ENCODE data around the gene TFDP2.

Gene TFDP2

DNA sequence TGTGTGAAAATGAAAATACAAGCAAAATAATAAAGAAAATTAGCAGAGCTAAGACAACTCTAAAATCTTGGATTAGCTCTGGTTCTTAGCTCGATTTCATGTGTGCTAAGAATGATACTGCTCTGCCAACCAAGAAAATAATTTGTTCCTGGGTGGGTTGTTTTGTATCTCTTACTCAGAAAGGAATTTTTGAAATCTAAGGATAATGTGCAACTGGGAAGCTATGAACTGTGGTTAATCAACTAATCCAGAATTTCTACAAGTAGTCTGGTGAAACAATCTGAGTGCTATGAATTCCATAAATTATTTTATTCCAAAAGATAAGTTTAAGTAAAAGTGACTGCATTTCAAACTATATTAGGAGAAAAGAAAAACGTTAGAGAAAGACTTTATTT, 92.0 kb downstream of the TFDP2 start:
- no peak for DNase-seq (ENCODE audit: low read depth in 1 of 2, low spot score in 1 of 2)
- Histone ChIP-seq H3K27me3 (ENCODE audit: insufficient read depth, poor library complexity, severe bottlenecking) (no peaks in the 10 kb centered on the region), H3K27ac (replicated peaks) (no peak overlapping the region), H3K4me3 (replicated peaks; ENCODE audit: insufficient read depth, low read length) (no peak overlapping the region)
- TF ChIP-seq GABPA (IDR thresholded peaks at IDR 0.05; ENCODE audit: low read depth) (no peak), SPI1 (IDR thresholded peaks at IDR 0.05; ENCODE audit: borderline replicate concordance, low read depth) (no peak), CTCF (IDR thresholded peaks at IDR 0.05; ENCODE audit: insufficient read depth, low read length) (no peak), POLR2AphosphoS5 (IDR thresholded peaks at IDR 0.05; ENCODE audit: low read depth) (no peak)
- TF ChIP-seq, protein P1, sequence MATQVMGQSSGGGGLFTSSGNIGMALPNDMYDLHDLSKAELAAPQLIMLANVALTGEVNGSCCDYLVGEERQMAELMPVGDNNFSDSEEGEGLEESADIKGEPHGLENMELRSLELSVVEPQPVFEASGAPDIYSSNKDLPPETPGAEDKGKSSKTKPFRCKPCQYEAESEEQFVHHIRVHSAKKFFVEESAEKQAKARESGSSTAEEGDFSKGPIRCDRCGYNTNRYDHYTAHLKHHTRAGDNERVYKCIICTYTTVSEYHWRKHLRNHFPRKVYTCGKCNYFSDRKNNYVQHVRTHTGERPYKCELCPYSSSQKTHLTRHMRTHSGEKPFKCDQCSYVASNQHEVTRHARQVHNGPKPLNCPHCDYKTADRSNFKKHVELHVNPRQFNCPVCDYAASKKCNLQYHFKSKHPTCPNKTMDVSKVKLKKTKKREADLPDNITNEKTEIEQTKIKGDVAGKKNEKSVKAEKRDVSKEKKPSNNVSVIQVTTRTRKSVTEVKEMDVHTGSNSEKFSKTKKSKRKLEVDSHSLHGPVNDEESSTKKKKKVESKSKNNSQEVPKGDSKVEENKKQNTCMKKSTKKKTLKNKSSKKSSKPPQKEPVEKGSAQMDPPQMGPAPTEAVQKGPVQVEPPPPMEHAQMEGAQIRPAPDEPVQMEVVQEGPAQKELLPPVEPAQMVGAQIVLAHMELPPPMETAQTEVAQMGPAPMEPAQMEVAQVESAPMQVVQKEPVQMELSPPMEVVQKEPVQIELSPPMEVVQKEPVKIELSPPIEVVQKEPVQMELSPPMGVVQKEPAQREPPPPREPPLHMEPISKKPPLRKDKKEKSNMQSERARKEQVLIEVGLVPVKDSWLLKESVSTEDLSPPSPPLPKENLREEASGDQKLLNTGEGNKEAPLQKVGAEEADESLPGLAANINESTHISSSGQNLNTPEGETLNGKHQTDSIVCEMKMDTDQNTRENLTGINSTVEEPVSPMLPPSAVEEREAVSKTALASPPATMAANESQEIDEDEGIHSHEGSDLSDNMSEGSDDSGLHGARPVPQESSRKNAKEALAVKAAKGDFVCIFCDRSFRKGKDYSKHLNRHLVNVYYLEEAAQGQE (IDR thresholded peaks at IDR 0.05; ENCODE audit: insufficient replicate concordance, low read depth) = no peak

DNA sequence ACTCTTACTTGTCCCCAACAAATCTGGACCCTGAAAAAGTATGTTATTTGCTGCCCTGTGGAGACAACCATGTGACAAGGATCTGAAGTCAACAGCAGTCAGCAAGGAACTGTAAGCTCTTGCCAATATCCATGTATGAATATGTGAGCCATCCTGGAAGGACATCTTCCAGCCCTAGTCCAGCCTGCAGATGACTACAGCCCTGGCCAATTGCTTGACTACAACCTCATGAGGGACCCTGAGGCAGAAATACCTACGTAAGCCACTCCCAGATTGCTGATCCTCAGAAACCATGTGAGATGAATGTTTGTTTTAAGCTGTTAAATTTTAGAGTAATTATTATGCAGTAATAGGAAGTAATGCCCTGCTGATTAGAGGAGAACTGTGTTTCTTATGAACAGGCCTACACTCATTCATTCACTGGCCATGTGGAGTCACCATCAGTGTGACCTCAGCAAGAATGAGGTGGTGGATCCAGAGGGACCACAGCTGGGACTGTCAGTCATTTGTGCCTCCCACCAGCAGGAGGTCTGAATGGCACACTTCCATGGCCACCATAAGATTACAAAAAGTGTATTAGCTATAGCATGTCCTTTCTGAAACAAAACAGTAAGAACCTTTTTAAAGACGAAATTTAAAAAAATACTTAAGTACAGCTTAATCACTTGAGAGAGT, 92.6 kb downstream of the TFDP2 start:
- Histone ChIP-seq H3K27me3 (ENCODE audit: insufficient read depth, poor library complexity, severe bottlenecking) (no peaks in the 10 kb centered on the region), H3K27ac (replicated peaks) (no peak overlapping the region), H3K4me3 (replicated peaks; ENCODE audit: insufficient read depth, low read length) (no peak overlapping the region)
- no peak for DNase-seq (ENCODE audit: low read depth in 1 of 2, low spot score in 1 of 2)
- TF ChIP-seq CTCF (IDR thresholded peaks at IDR 0.05; ENCODE audit: insufficient read depth, low read length) (no peak), GABPA (IDR thresholded peaks at IDR 0.05; ENCODE audit: low read depth) (no peak), POLR2AphosphoS5 (IDR thresholded peaks at IDR 0.05; ENCODE audit: low read depth) (no peak), SPI1 (IDR thresholded peaks at IDR 0.05; ENCODE audit: borderline replicate concordance, low read depth) (no peak)
- TF ChIP-seq, protein P1 (IDR thresholded peaks at IDR 0.05; ENCODE audit: insufficient replicate concordance, low read depth) = no peak

DNA sequence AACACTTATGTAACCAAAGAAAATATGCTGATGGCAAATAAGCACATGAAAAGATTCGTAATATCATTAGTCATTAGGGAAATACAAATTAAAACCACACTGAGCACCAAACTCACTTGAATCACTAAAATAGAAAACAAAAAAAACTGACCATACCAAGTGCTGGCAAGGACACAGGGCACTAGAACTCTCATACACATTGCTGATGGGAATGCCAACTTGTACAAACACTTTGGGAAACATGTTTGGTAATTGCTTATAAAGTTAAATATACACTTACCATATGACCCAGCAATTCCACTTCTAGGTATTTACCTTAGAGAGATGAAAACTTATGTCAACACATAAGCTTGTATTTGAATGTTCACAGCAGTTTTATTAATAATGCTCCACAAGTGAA, 95.5 kb downstream of the TFDP2 start:
- Histone ChIP-seq H3K27ac (replicated peaks) (no peak overlapping the region), H3K27me3 (ENCODE audit: insufficient read depth, poor library complexity, severe bottlenecking) (no peaks in the 10 kb centered on the region)
- TF ChIP-seq CTCF (IDR thresholded peaks at IDR 0.05; ENCODE audit: insufficient read depth, low read length) (no peak), GABPA (IDR thresholded peaks at IDR 0.05; ENCODE audit: low read depth) (no peak), POLR2AphosphoS5 (IDR thresholded peaks at IDR 0.05; ENCODE audit: low read depth) (no peak), SPI1 (IDR thresholded peaks at IDR 0.05; ENCODE audit: borderline replicate concordance, low read depth) (no peak)
- TF ChIP-seq, protein P1 (IDR thresholded peaks at IDR 0.05; ENCODE audit: insufficient replicate concordance, low read depth) = no peak

More for the DNA sequence above, 95.5 kb downstream of the TFDP2 start:
- no peak for DNase-seq (ENCODE audit: low read depth in 1 of 2, low spot score in 1 of 2)
- H3K4me3 ChIP-seq (replicated peaks; ENCODE audit: insufficient read depth, low read length) = no peak overlapping the region
